H9 (cell line): ENCODE results near the gene TMEM164. TPM values are rescaled to one million over a fixed set of nuclear protein-coding genes. Genes with fewer than 3 reads are reported as not detected.

Source experiments
- DNase-seq: peaks from one replicate; pipeline ENCODE4 v3.0.0-alpha.2; 2017
- H2AFZ ChIP-seq: one replicate; pipeline ENCODE4 v1.6.1; 2013; ENCODE audit warnings: mild to moderate bottlenecking, low read length, control low read depth, moderate library complexity
- H2AK5ac ChIP-seq: 2 replicates; pipeline ENCODE4 v1.6.1; 2013; ENCODE audit warnings: low read length, control low read depth, mixed read lengths; ENCODE audit not compliant: insufficient read length
- H2BK120ac ChIP-seq: one replicate; pipeline ENCODE4 v1.6.1; 2013; ENCODE audit warnings: low read depth, mild to moderate bottlenecking, low read length, control low read depth, inconsistent platforms; ENCODE audit not compliant: poor library complexity, severe bottlenecking
- H2BK12ac ChIP-seq: 2 replicates; pipeline ENCODE4 v1.6.1; 2013; ENCODE audit warnings: low read length, control low read depth, mixed read lengths, low read depth; ENCODE audit not compliant: insufficient read length
- H2BK15ac ChIP-seq: 2 replicates; pipeline ENCODE4 v1.6.1; 2013; ENCODE audit warnings: low read depth, low read length, control low read depth
- H2BK20ac ChIP-seq: one replicate; pipeline ENCODE4 v1.6.1; 2013; ENCODE audit warnings: low read depth, mild to moderate bottlenecking, low read length, control low read depth, inconsistent platforms; ENCODE audit not compliant: poor library complexity, severe bottlenecking
- H2BK5ac ChIP-seq: 2 replicates; pipeline ENCODE4 v1.6.1; 2013; ENCODE audit warnings: low read length, control low read depth, mixed read lengths; ENCODE audit not compliant: insufficient read length
- H3K14ac ChIP-seq: 2 replicates; pipeline ENCODE4 v1.6.1; 2013; ENCODE audit warnings: low read length, control low read depth; ENCODE audit not compliant: insufficient read depth
- H3K18ac ChIP-seq: 2 replicates; pipeline ENCODE4 v1.6.1; 2013; ENCODE audit warnings: low read depth, mild to moderate bottlenecking, mixed read lengths, low read length, control low read depth; ENCODE audit not compliant: insufficient read length
- H3K23ac ChIP-seq: 2 replicates; pipeline ENCODE4 v1.6.1; 2013; ENCODE audit warnings: low read length, control low read depth, mixed read lengths, low read depth; ENCODE audit not compliant: insufficient read length
- H3K23me2 ChIP-seq: 2 replicates; pipeline ENCODE4 v1.6.1; 2013; ENCODE audit warnings: low read depth, mild to moderate bottlenecking, mixed read lengths, low read length, control low read depth; ENCODE audit not compliant: insufficient read length, poor library complexity, severe bottlenecking
- H3K27ac ChIP-seq: 2 replicates; pipeline ENCODE4 v1.5.1; 2013; ENCODE audit warnings: low read length, control low read depth, mixed read lengths, low read depth; ENCODE audit not compliant: insufficient read length
- H3K27me3 ChIP-seq: 2 replicates; pipeline ENCODE4 v1.6.1; 2013; ENCODE audit warnings: low read length, control low read depth, inconsistent platforms; ENCODE audit not compliant: insufficient read depth
- H3K4ac ChIP-seq: 2 replicates; pipeline ENCODE4 v1.6.1; 2013; ENCODE audit warnings: low read depth, mild to moderate bottlenecking, control low read depth, inconsistent platforms, low read length, moderate library complexity
- H3K4me1 ChIP-seq: 2 replicates; pipeline ENCODE4 v1.6.1; 2013; ENCODE audit warnings: low read length, control low read depth, inconsistent platforms; ENCODE audit not compliant: insufficient read depth
- H3K4me2 ChIP-seq: 2 replicates; pipeline ENCODE4 v1.6.1; 2013; ENCODE audit warnings: low read length, control low read depth, mixed read lengths; ENCODE audit not compliant: insufficient read length, insufficient read depth
- H3K56ac ChIP-seq: 2 replicates; pipeline ENCODE4 v1.6.1; 2013; ENCODE audit warnings: low read depth, mild to moderate bottlenecking, mixed read lengths, low read length, control low read depth; ENCODE audit not compliant: insufficient read length
- H3K79me1 ChIP-seq: 2 replicates; pipeline ENCODE4 v1.6.1; 2013; ENCODE audit warnings: low read depth, mild to moderate bottlenecking, moderate library complexity, low read length, control low read depth, inconsistent platforms; ENCODE audit not compliant: insufficient read depth, poor library complexity, severe bottlenecking
- H3K79me2 ChIP-seq: 2 replicates; pipeline ENCODE4 v1.6.1; 2013; ENCODE audit warnings: low read length, control low read depth, inconsistent platforms; ENCODE audit not compliant: insufficient read depth
- H3K9ac ChIP-seq: 2 replicates; pipeline ENCODE4 v1.6.1; 2013; ENCODE audit warnings: low read length, control low read depth, mixed read lengths; ENCODE audit not compliant: insufficient read length; ENCODE audit errors: extremely low read depth
- H3K9me3 ChIP-seq: one replicate; pipeline ENCODE4 v1.6.1; 2013; ENCODE audit warnings: low read depth, low read length, inconsistent platforms; ENCODE audit not compliant: control insufficient read depth
- H3T11ph ChIP-seq: one replicate; pipeline ENCODE4 v1.6.1; 2013; ENCODE audit warnings: mild to moderate bottlenecking, low read length, control low read depth, inconsistent platforms
- H4K20me1 ChIP-seq: one replicate; pipeline ENCODE4 v1.6.1; 2013; ENCODE audit not compliant: control insufficient read depth, insufficient read length, insufficient read depth
- H4K5ac ChIP-seq: 2 replicates; pipeline ENCODE4 v1.6.1; 2013; ENCODE audit warnings: low read depth, mild to moderate bottlenecking, mixed read lengths, low read length, control low read depth; ENCODE audit not compliant: insufficient read length
- H4K8ac ChIP-seq: replicated peaks from 2 replicates; pipeline ENCODE4 v1.6.1; 2013; ENCODE audit warnings: low read length, control low read depth, mixed read lengths, low read depth; ENCODE audit not compliant: insufficient read length
- H4K91ac ChIP-seq: 2 replicates; pipeline ENCODE4 v1.6.1; 2013; ENCODE audit warnings: low read depth, mild to moderate bottlenecking, moderate library complexity, mixed read lengths, low read length, control low read depth; ENCODE audit not compliant: insufficient read length
- H3K27ac Mint-ChIP-seq, 3 experiments: 2 replicates in 2 of 3; 3 replicates in 1 of 3; pipeline ENCODE4 v1.8.0; 2020 to 2021; ENCODE audit warnings: mixed read lengths in 3 of 3, mild to moderate bottlenecking in 1 of 3, moderate library complexity in 1 of 3
- H3K27me3 Mint-ChIP-seq: 2 replicates; pipeline ENCODE4 v1.8.0; 2021; ENCODE audit warnings: low read depth, mild to moderate bottlenecking, moderate library complexity, mixed read lengths
- H3K36me3 Mint-ChIP-seq, 3 experiments: 2 replicates in 2 of 3; 3 replicates in 1 of 3; pipeline ENCODE4 v1.8.0; 2020 to 2021; ENCODE audit warnings: low read depth in 3 of 3, mixed read lengths in 3 of 3; ENCODE audit not compliant: insufficient read depth in 1 of 3
- H3K4me1 Mint-ChIP-seq, 2 experiments: 2 replicates each; pipeline ENCODE4 v1.8.0; 2020; ENCODE audit warnings: mixed read lengths in 2 of 2
- H3K4me3 Mint-ChIP-seq, 2 experiments: 2 replicates in 1 of 2; 3 replicates in 1 of 2; pipeline ENCODE4 v1.8.0; 2020 to 2021; ENCODE audit warnings: mild to moderate bottlenecking in 2 of 2, mixed read lengths in 2 of 2, moderate library complexity in 1 of 2
- H3K9me3 Mint-ChIP-seq, 2 experiments: 2 replicates in 1 of 2; 3 replicates in 1 of 2; pipeline ENCODE4 v1.8.0; 2020; ENCODE audit warnings: mild to moderate bottlenecking in 2 of 2, mixed read lengths in 2 of 2, moderate library complexity in 1 of 2
- CTCF ChIP-seq: fragments of 200-600 bp; sonication (generic); conservative IDR thresholded peaks from 3 replicates; pipeline ENCODE4 v1.8.0; 2021; ENCODE audit warnings: antibody characterized with exemption, mild to moderate bottlenecking
- WGBS: extraction: QIAGEN DNeasy Blood & Tissue Kit; methylation state at CpG from one replicate; pipeline ENCODE4 v1.1.7; 2013; ENCODE audit warnings: missing lambda C conversion rate, low lambda C conversion rate, mixed read lengths; ENCODE audit not compliant: insufficient read length; ENCODE audit errors: extremely low coverage; 5-methylcytosine and 5-hydroxymethylcytosine counted together
- total RNA-seq: library from RNA; stranded (reverse); gene quantifications from 2 replicates; pipeline ENCODE4 v1.2.1, GENCODE V29; 2021

Gene TMEM164
- total RNA-seq, 1 experiment from 2014 or later = 30.4 TPM

DNA sequence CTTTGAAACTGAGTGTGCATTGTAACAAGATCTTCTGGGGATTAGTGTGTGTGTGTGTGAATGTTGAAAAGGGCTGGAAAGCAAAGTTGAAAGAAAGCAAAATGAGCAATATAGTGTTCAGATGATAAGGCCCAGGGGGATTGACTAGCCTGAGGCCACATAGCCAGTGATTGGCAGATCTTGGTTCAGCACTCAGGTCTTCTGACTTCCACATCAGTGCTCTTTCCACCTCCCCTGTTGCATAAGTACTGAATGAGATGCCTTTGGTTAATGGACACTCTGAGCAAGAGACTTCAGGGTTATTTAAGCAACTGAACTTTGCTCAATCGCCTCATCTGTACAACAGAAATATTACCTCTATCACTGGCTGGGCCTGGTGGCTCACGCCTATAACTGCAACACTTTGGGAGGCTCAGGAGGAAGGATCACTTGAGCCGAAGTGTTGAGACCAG is 120.4 kb downstream of the TMEM164 start:
- peaks cover 0 to 4% (median 0%) of the 10 kb centered on the region in 3 experiments; a peak in 2 of 7 replicates for H3K36me3 Mint-ChIP-seq
- H2AK5ac ChIP-seq = no peak overlapping the region

More for the DNA sequence above, 120.4 kb downstream of the TMEM164 start:
- WGBS = no CpG with 5 or more reads among the region's 3 CpGs
- Histone ChIP-seq H2BK15ac (no peak overlapping the region), H3K27ac (no peak overlapping the region), H3K23ac (no peak overlapping the region), H3K4me1 (no peaks in the 10 kb centered on the region), H3K79me2 (no peaks in the 10 kb centered on the region), H4K5ac (no peak overlapping the region), H3T11ph (no peak overlapping the region), H2BK120ac (no peak overlapping the region), H4K20me1 (no peaks in the 10 kb centered on the region), H3K14ac (no peak overlapping the region), H3K9ac (no peak overlapping the region), H3K23me2 (no peaks in the 10 kb centered on the region), H3K56ac (no peak overlapping the region), H2BK5ac (no peak overlapping the region), H3K4ac (no peak overlapping the region), H3K9me3 (no peaks in the 10 kb centered on the region), H3K18ac (no peak overlapping the region), H3K27me3 (no peaks in the 10 kb centered on the region), H2BK20ac (no peak overlapping the region), H3K4me2 (no peak overlapping the region), H4K8ac (no peak overlapping the region), H2BK12ac (no peak overlapping the region), H2AFZ (no peak overlapping the region), H4K91ac (no peak overlapping the region), H3K79me1 (no peaks in the 10 kb centered on the region)
- no peak for DNase-seq
- no peaks in the 10 kb centered on the region for H3K9me3 Mint-ChIP-seq
- H3K4me3 Mint-ChIP-seq = no peak overlapping the region
- no peak overlapping the region for H3K27ac Mint-ChIP-seq
- no peak for TF ChIP-seq CTCF
- no peaks in the 10 kb centered on the region for H3K27me3 Mint-ChIP-seq
- H3K4me1 Mint-ChIP-seq = peaks cover 16 to 23% of the 10 kb centered on the region in 2 experiments
